Testis (tissue), 3 donors: Measurements from ENCODE around the gene LRRFIP1. TPM values are rescaled to one million over a fixed set of nuclear protein-coding genes. Genes with fewer than 3 reads are reported as not detected.
A peak's percentile ranks its signal among the peaks of the same experiment; 100 is the strongest.

Experiments
- DNase-seq: peaks from one replicate; pipeline ENCODE4 v3.0.0-alpha.2; 2019
- H3K27ac ChIP-seq, 2 donors: fragments of 200-600 bp; sonication (generic); one replicate each; pipeline ENCODE4 v1.5.1; 2019
- H3K27me3 ChIP-seq: fragments of 200-600 bp; sonication (generic); one replicate; pipeline ENCODE4 v1.5.1; 2019
- H3K36me3 ChIP-seq: fragments of 200-600 bp; sonication (generic); one replicate; pipeline ENCODE4 v1.5.1; 2017; ENCODE audit warnings: low read depth; ENCODE audit errors: missing control alignments
- H3K4me1 ChIP-seq: fragments of 200-600 bp; sonication (generic); one replicate; pipeline ENCODE4 v1.5.1; 2019
- H3K4me3 ChIP-seq, 2 donors: fragments of 200-600 bp; sonication (generic); one replicate each; pipeline ENCODE4 v1.5.1; 2017 to 2019
- H3K9me3 ChIP-seq: fragments of 200-600 bp; sonication (generic); one replicate; pipeline ENCODE4 v1.5.1; 2017
- CTCF ChIP-seq, 3 experiments: fragments of 450-650 bp in 2 of 3; fragments of 200-600 bp in 1 of 3; sonication (generic) in 1 of 3; IDR thresholded peaks; one replicate each; pipeline ENCODE4 v1.5.1; 2016 to 2019; ENCODE audit warnings: antibody characterized with exemption in 3 of 3, mild to moderate bottlenecking in 2 of 3, moderate library complexity in 1 of 3
- POLR2A ChIP-seq: fragments of 450-650 bp; IDR thresholded peaks from one replicate; pipeline ENCODE4 v1.6.1; 2017; ENCODE audit warnings: antibody characterized with exemption, mild to moderate bottlenecking, moderate library complexity
- WGBS, 2 donors: methylation state at CpG; one replicate each; pipeline ENCODE4 v1.1.5; 2018; 5-methylcytosine and 5-hydroxymethylcytosine counted together
- intact Hi-C: fragments of 100-400 bp; cut with DNase I; formaldehyde crosslinking; loops from one replicate; pipeline ENCODE4 v1.15.1; 2023; ENCODE audit warnings: low total_unique reads
- polyA plus RNA-seq: library from polyadenylated mRNA; stranded (reverse); fragments of 350-450 nt; fragmentation: Illumina TruSeq; extraction: RNeasy Lipid Tissue Mini Kit (QIAGEN cat#74804); gene quantifications from one replicate; pipeline ENCODE4 v1.2.3, GENCODE V29; 2014; ENCODE audit warnings: low read depth, low replicate concordance; ENCODE audit not compliant: insufficient read depth
- total RNA-seq, 2 donors: library from RNA; depleted of rRNA; stranded (reverse); fragments of >200 nt; gene quantifications; one replicate each; pipeline ENCODE4 v1.2.3, GENCODE V29; 2016

The LRRFIP1 gene
- total and polyA plus RNA-seq, 3 donors from 2014 or later = 17.4 to 33.5 (median 25.5) TPM

GRCh38 chr2:237726401-237726830 is 99.0 kb downstream of the LRRFIP1 start:
- DNase-seq = no peak
- Histone ChIP-seq H3K4me1 (peaks cover 3% of the 10 kb centered on the region), H3K27ac (no peak overlapping the region), H3K9me3 (no peaks in the 10 kb centered on the region), H3K36me3 (no peaks in the 10 kb centered on the region), H3K4me3 (no peak overlapping the region), H3K27me3 (no peaks in the 10 kb centered on the region)
- TF ChIP-seq CTCF (IDR thresholded peaks at IDR 0.05) = no peak
- TF ChIP-seq POLR2A = no peak
- intact Hi-C loops = no loop called here
- 46 to 59% methylated on average over 7 of the region's 7 CpGs for WGBS, 2 donors

GRCh38 chr2:237727363-237727762 is 100.0 kb downstream of the LRRFIP1 start:
- no peak for DNase-seq
- 92 to 94% methylated on average over 5 of the region's 5 CpGs for WGBS, 2 donors
- H3K4me3 ChIP-seq = no peak overlapping the region
- H3K4me1 ChIP-seq = peaks cover 3% of the 10 kb centered on the region
- intact Hi-C loops = no loop called here
- H3K36me3 ChIP-seq = no peaks in the 10 kb centered on the region
- TF ChIP-seq POLR2A = no peak
- TF ChIP-seq CTCF (IDR thresholded peaks at IDR 0.05) = no peak
- H3K27me3 ChIP-seq = no peaks in the 10 kb centered on the region
- no peaks in the 10 kb centered on the region for H3K9me3 ChIP-seq
- no peak overlapping the region for H3K27ac ChIP-seq

GRCh38 chr2:237729681-237730475 is 102.5 kb downstream of the LRRFIP1 start:
- TF ChIP-seq CTCF (IDR thresholded peaks at IDR 0.05) (no peak), POLR2A (no peak)
- no peaks in the 10 kb centered on the region for H3K36me3 ChIP-seq
- H3K27ac ChIP-seq = no peak overlapping the region
- H3K27me3 ChIP-seq = no peaks in the 10 kb centered on the region
- H3K4me3 ChIP-seq = no peak overlapping the region
- WGBS, 2 donors = 87 to 90% methylated on average over 12 of the region's 12 CpGs
- DNase-seq = no peak
- H3K4me1 ChIP-seq = peaks cover 17% of the 10 kb centered on the region
- no peaks in the 10 kb centered on the region for H3K9me3 ChIP-seq
- intact Hi-C loops = no loop called here

GRCh38 chr2:237731663-237732062 is 104.3 kb downstream of the LRRFIP1 start:
- Histone ChIP-seq H3K4me3 (no peak overlapping the region), H3K36me3 (no peaks in the 10 kb centered on the region), H3K9me3 (no peaks in the 10 kb centered on the region), H3K4me1 (peaks cover 14% of the 10 kb centered on the region), H3K27me3 (no peaks in the 10 kb centered on the region), H3K27ac (no peak overlapping the region)
- WGBS, 2 donors = 68 to 74% methylated on average over 6 of the region's 6 CpGs
- no peak for DNase-seq
- TF ChIP-seq POLR2A (no peak), CTCF (IDR thresholded peaks at IDR 0.05) (no peak)
- intact Hi-C loops = no loop called here

- peak; percentile 12 for DNase-seq
- Histone ChIP-seq H3K27ac (no peak overlapping the region), H3K4me3 (no peak overlapping the region), H3K4me1 (peaks cover 14% of the 10 kb centered on the region), H3K36me3 (no peaks in the 10 kb centered on the region), H3K9me3 (no peaks in the 10 kb centered on the region), H3K27me3 (no peaks in the 10 kb centered on the region)
- WGBS, 2 donors = 79 to 85% methylated on average over 10 of the region's 10 CpGs
- intact Hi-C loops = no loop called here
- no peak for TF ChIP-seq CTCF (IDR thresholded peaks at IDR 0.05)
- no peak for TF ChIP-seq POLR2A
These were observed 104.7 kb downstream of the LRRFIP1 start for GRCh38 chr2:237732070-237732469.
